Right lobe of liver (tissue), 4 donors: ENCODE measurements around the gene PGRMC2.

ENCODE experiments used
- POLR2A ChIP-seq: fragments of 450-650 bp; IDR thresholded peaks from one replicate; pipeline ENCODE4 v1.6.1; 2017; ENCODE audit warnings: antibody characterized with exemption, mild to moderate bottlenecking
- TF ChIP-seq, protein P1 (sequence below), 4 donors: fragments of 200-600 bp in 3 of 4; fragments of 450-650 bp in 1 of 4; IDR thresholded peaks; one replicate each; pipeline versions ENCODE4 v1.5.1 to v1.8.0; 2016 to 2022; ENCODE audit warnings: antibody characterized with exemption in 4 of 4, mild to moderate bottlenecking in 2 of 4
- donor health status: DM: no; HTN: no; CAD: no.
- donor health status: DM: no; HTN: no; CAD: no.
- donor health status: DM: no; HTN: yes; CAD: no.

DNA sequence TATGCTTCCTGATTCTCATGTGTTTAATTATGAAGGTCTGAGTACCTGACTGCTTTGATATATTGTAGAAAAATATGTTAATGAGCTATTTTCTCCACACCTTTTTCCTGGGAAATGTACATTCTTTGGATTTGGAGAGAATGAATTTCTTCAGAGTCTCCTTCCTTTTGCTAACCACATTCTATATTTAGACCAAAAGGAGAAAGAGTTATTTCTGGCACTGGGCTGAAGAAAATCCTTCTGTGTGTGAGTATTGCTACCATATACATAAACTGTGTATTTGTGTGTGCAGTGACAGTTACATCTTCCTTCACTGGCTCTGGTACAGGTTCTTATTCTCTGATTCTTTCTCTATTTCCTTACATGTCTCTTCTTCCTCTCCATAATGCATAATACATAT, 44.5 kb upstream of the PGRMC2 start:
- TF ChIP-seq, protein P1, sequence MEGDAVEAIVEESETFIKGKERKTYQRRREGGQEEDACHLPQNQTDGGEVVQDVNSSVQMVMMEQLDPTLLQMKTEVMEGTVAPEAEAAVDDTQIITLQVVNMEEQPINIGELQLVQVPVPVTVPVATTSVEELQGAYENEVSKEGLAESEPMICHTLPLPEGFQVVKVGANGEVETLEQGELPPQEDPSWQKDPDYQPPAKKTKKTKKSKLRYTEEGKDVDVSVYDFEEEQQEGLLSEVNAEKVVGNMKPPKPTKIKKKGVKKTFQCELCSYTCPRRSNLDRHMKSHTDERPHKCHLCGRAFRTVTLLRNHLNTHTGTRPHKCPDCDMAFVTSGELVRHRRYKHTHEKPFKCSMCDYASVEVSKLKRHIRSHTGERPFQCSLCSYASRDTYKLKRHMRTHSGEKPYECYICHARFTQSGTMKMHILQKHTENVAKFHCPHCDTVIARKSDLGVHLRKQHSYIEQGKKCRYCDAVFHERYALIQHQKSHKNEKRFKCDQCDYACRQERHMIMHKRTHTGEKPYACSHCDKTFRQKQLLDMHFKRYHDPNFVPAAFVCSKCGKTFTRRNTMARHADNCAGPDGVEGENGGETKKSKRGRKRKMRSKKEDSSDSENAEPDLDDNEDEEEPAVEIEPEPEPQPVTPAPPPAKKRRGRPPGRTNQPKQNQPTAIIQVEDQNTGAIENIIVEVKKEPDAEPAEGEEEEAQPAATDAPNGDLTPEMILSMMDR (IDR thresholded peaks at IDR 0.05): no peak
- TF ChIP-seq POLR2A: no peak
